ENCODE results near the gene POU3F3. TPM values are rescaled to one million over a fixed set of nuclear protein-coding genes. Genes with fewer than 3 reads are reported as not detected.
A peak's percentile ranks its signal among the peaks of the same experiment; 100 is the strongest.

POU3F3 gene
- total and polyA plus RNA-seq, 2 of the 8 experiments (the other 6 are each of a cell fraction or from before 2014, with no cell fraction given) = 0.09 TPM; not detected in 1

DNA sequence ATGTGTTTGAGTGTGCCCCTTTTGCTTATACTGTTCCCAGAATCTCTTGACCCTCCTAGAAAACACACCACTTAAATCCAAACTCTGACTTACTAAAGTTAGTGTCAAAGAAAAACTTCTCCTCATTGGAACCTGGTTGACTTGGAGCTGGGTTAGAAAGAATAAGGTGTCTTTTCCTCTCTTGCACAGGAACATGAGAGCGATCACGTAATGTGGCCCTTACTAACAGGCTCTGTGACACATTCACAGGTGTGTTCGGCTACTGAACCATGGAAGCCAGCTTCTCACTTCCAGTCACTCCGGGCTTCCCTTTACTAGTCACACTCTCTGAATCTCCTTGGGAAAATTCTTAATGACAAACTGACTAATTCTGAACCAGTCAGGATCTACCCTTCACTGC, 5.4 kb upstream of the POU3F3 start (continued):
- TF ChIP-seq RXRA (IDR thresholded peaks at IDR 0.05; ENCODE audit: insufficient read depth, low read depth, low read length) (no peak), CHD2 (IDR thresholded peaks at IDR 0.05; ENCODE audit: low read length) (no peak), SIX5 (IDR thresholded peaks at IDR 0.05; ENCODE audit: low read depth, low read length) (no peak), GTF2F1 (IDR thresholded peaks at IDR 0.05; ENCODE audit: borderline replicate concordance, low read depth, low read length) (no peak), MAFK (IDR thresholded peaks at IDR 0.05; ENCODE audit: low read depth, low read length) (no peak), CREB1 (IDR thresholded peaks at IDR 0.05) (no peak), SP4 (IDR thresholded peaks at IDR 0.05; ENCODE audit: low read length) (no peak), SRF (IDR thresholded peaks at IDR 0.05; ENCODE audit: low read depth, low read length) (no peak), ASH2L (IDR thresholded peaks at IDR 0.05; ENCODE audit: low read length) (no peak), CBX8 (IDR thresholded peaks at IDR 0.05; ENCODE audit: borderline replicate concordance, low read depth, low read length) (no peak), SIN3A (conservative IDR thresholded peaks at IDR 0.05 in 1 of 2, IDR thresholded peaks at IDR 0.05 in 1 of 2; ENCODE audit: low read depth in 1 of 2, low read length in 2 of 2) (no peak), TEAD4 (IDR thresholded peaks at IDR 0.05; ENCODE audit: low read depth, low read length) (no peak), RNF2 (IDR thresholded peaks at IDR 0.05; ENCODE audit: borderline replicate concordance, low read depth, low read length, missing control alignments, poor library complexity, severe bottlenecking) (peak; percentile 85)
- TF ChIP-seq, protein P1, sequence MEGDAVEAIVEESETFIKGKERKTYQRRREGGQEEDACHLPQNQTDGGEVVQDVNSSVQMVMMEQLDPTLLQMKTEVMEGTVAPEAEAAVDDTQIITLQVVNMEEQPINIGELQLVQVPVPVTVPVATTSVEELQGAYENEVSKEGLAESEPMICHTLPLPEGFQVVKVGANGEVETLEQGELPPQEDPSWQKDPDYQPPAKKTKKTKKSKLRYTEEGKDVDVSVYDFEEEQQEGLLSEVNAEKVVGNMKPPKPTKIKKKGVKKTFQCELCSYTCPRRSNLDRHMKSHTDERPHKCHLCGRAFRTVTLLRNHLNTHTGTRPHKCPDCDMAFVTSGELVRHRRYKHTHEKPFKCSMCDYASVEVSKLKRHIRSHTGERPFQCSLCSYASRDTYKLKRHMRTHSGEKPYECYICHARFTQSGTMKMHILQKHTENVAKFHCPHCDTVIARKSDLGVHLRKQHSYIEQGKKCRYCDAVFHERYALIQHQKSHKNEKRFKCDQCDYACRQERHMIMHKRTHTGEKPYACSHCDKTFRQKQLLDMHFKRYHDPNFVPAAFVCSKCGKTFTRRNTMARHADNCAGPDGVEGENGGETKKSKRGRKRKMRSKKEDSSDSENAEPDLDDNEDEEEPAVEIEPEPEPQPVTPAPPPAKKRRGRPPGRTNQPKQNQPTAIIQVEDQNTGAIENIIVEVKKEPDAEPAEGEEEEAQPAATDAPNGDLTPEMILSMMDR (IDR thresholded peaks at IDR 0.05; ENCODE audit: control extremely low read depth in 1 of 3, insufficient read depth in 1 of 3, low read depth in 1 of 3, low read length in 3 of 3) = no peak
- TF ChIP-seq, protein P2, sequence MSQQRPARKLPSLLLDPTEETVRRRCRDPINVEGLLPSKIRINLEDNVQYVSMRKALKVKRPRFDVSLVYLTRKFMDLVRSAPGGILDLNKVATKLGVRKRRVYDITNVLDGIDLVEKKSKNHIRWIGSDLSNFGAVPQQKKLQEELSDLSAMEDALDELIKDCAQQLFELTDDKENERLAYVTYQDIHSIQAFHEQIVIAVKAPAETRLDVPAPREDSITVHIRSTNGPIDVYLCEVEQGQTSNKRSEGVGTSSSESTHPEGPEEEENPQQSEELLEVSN (IDR thresholded peaks at IDR 0.05) = no peak
